Colonic mucosa (tissue), 4 donors: Measurements from ENCODE around the gene SPOP. TPM values are rescaled to one million over a fixed set of nuclear protein-coding genes. Genes with fewer than 3 reads are reported as not detected.

Source experiments
- DNase-seq: peaks from one replicate; pipeline ENCODE4 v3.0.0-alpha.2; 2020
- H3K27ac ChIP-seq: fragments of 200-600 bp; one replicate; pipeline ENCODE4 v1.8.0; 2021
- H3K27me3 ChIP-seq: fragments of 200-600 bp; one replicate; pipeline ENCODE4 v1.8.0; 2021
- H3K36me3 ChIP-seq: fragments of 200-600 bp; one replicate; pipeline ENCODE4 v1.8.0; 2021
- H3K4me1 ChIP-seq: fragments of 200-600 bp; one replicate; pipeline ENCODE4 v1.8.0; 2021; ENCODE audit warnings: mild to moderate bottlenecking
- H3K4me3 ChIP-seq: fragments of 200-600 bp; one replicate; pipeline ENCODE4 v1.8.0; 2021
- H3K9ac ChIP-seq, 2 donors: one replicate each; pipeline ENCODE4 v1.7.0; 2013; ENCODE audit warnings: control low read depth in 2 of 2, low read depth in 2 of 2, low read length in 2 of 2
- H3K9me3 ChIP-seq: fragments of 200-600 bp; one replicate; pipeline ENCODE4 v1.8.0; 2021
- CTCF ChIP-seq: fragments of 200-600 bp; IDR thresholded peaks from one replicate; pipeline ENCODE4 v1.8.0; 2022; ENCODE audit warnings: antibody characterized with exemption, mild to moderate bottlenecking
- intact Hi-C: fragments of 100-400 bp; cut with DNase I; formaldehyde crosslinking; loops from one replicate; pipeline ENCODE4 v1.14.1; 2022
- total RNA-seq, 2 donors: library from RNA; stranded (reverse); fragmentation: NEBNext Ultra II Directional in 1 of 2; extraction: Animal tissue kit (Norgen Biotek cat#: 25700) in 1 of 2; gene quantifications; one replicate each; pipeline ENCODE4 v1.2.1, GENCODE V29; 2021
- donor health status: healthy.
- donor health status: DM: no; HTN: no; CAD: no.
- donor health status: DM: no; HTN: no; CAD: no.

SPOP gene
- total RNA-seq, 2 donors from 2014 or later = 60.5 to 83.2 TPM

DNA sequence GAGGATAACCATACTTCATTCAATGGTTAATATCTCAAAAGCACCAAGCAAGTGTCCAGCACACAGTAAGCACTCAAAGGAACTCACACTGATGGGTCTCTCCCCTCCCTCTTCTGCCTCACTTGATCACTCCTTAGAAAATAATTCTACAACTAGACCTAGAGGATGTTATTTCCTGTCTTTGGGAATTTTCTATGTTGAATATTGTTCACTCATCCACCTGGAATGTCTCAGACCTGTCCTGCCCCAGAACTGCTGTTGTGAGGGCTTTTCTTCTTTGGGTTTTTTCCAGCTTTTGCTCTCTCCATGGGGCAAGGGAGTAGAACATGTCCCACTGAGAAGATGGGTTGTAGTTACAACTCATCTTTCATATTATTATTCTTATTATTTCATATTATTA lies 76.9 kb downstream of the SPOP start:
- Histone ChIP-seq H3K27ac (no peak overlapping the region), H3K4me3 (no peak overlapping the region), H3K4me1 (no peaks in the 10 kb centered on the region), H3K9ac (no peak overlapping the region), H3K27me3 (no peaks in the 10 kb centered on the region), H3K36me3 (no peaks in the 10 kb centered on the region), H3K9me3 (no peaks in the 10 kb centered on the region)
- no peak for DNase-seq
- intact Hi-C loops = no loop called here
- TF ChIP-seq CTCF = no peak

DNA sequence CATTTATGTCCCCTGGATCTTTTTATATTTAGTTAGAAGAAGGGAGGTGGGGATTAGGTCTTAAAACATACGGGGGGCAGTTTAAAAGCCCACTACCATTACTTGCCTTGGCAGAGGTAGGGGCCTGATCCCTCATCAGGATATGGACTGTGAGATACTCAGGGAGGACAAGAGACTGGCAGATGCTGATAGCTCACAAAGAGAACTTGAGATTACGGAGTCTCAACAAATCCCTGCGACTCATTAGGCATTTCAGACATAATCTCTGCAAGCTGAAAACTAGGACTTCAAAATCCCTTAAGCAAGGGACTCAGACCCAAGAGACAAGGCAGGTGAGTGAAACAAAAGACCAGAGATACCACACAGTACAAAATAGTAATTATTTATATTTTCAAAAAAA lies 79.0 kb downstream of the SPOP start:
- Histone ChIP-seq H3K4me3 (no peak overlapping the region), H3K4me1 (no peaks in the 10 kb centered on the region), H3K9me3 (no peaks in the 10 kb centered on the region), H3K36me3 (no peaks in the 10 kb centered on the region), H3K27ac (no peak overlapping the region), H3K9ac (no peak overlapping the region), H3K27me3 (no peaks in the 10 kb centered on the region)
- DNase-seq = no peak
- TF ChIP-seq CTCF = no peak
- intact Hi-C loops = no loop called here

DNA sequence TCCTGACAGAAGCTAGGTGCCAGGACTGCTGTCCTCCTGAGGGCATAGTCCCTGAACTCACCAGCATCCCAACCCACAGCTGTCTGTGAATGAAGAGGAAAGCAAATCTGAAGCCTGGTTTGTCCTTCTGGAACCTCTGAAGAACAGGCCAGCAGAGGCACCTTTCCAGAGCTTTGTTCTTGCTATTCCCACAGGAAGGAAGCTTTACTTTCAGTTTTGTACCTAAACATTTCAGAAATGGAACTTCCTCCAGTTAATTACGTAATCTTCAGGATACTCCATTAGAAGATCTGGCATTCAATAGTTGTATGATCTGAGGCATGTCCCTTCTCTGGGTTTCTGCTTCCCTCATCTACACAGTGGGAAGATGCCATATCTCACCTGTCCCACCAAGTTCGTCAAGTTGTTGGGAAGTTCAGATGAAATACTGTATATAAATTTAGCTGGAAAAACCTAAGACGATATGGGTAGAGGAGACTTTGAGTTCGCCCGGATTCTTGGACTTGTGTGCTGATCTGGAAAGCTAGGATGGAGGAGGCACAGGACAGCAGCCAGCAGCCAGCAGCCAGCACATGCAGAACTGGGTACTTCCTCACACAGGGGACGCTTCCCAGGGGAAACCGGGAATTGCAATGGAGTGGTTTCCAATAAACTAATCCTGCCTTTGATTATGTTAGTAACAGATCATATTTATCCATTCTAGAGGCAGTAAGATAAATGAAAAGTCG lies 79.8 kb downstream of the SPOP start:
- Histone ChIP-seq H3K9me3 (no peaks in the 10 kb centered on the region), H3K27ac (no peak overlapping the region), H3K4me3 (no peak overlapping the region), H3K9ac (no peak overlapping the region), H3K4me1 (no peaks in the 10 kb centered on the region), H3K27me3 (no peaks in the 10 kb centered on the region), H3K36me3 (no peaks in the 10 kb centered on the region)
- no peak for DNase-seq
- intact Hi-C loops = no loop called here
- no peak for TF ChIP-seq CTCF

GRCh38 chr17:49597436-49597835 lies 80.5 kb downstream of the SPOP start:
- intact Hi-C loops = no loop called here
- DNase-seq = no peak
- TF ChIP-seq CTCF = no peak
- no peak overlapping the region for H3K4me3 ChIP-seq
- H3K27ac ChIP-seq = no peak overlapping the region
- H3K9ac ChIP-seq = no peak overlapping the region
- H3K9me3 ChIP-seq = no peaks in the 10 kb centered on the region
- H3K27me3 ChIP-seq = no peaks in the 10 kb centered on the region
- H3K4me1 ChIP-seq = no peaks in the 10 kb centered on the region
- no peaks in the 10 kb centered on the region for H3K36me3 ChIP-seq

DNA sequence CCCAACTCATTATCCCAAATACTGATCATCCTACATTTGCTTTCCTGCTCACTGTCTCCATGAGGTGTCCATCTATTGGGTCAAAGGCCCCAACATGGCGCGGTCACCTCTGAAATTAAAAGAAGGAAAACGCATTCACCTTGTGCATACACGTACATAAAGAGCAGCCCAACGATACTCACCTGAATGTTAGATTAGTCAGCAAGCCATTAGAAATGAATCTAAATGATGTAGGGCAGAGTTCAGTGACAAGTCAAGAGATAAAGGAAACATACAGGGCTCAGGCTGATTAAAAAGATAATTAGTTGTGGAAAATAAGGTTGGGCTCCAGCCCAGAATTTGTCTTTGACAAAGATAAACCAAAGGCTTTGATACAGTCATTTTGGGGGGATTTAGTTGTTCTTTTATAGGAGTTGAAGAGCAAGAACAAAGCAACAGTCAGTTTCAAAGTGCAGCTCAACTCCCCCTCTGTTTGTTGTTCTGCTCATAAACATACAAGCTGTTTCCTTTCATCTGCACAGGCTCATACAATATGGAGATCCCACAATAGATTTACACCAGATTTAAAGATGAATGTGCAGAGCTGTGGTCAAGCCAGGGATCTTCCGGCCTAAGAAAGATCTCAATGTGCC lies 81.2 kb downstream of the SPOP start:
- no peak overlapping the region for H3K4me3 ChIP-seq
- no peaks in the 10 kb centered on the region for H3K4me1 ChIP-seq
- no peak for TF ChIP-seq CTCF
- H3K27ac ChIP-seq = no peak overlapping the region
- H3K9me3 ChIP-seq = no peaks in the 10 kb centered on the region
- no peak for DNase-seq
- no peak overlapping the region for H3K9ac ChIP-seq
- H3K27me3 ChIP-seq = no peaks in the 10 kb centered on the region
- H3K36me3 ChIP-seq = no peaks in the 10 kb centered on the region
- intact Hi-C loops = no loop called here
